Measurements from ENCODE around the gene AGAP2. TPM values are rescaled to one million over a fixed set of nuclear protein-coding genes. Genes with fewer than 3 reads are reported as not detected.

The AGAP2 gene
- total RNA-seq, 1 experiment from 2014 or later, result 11.3 TPM

DNA sequence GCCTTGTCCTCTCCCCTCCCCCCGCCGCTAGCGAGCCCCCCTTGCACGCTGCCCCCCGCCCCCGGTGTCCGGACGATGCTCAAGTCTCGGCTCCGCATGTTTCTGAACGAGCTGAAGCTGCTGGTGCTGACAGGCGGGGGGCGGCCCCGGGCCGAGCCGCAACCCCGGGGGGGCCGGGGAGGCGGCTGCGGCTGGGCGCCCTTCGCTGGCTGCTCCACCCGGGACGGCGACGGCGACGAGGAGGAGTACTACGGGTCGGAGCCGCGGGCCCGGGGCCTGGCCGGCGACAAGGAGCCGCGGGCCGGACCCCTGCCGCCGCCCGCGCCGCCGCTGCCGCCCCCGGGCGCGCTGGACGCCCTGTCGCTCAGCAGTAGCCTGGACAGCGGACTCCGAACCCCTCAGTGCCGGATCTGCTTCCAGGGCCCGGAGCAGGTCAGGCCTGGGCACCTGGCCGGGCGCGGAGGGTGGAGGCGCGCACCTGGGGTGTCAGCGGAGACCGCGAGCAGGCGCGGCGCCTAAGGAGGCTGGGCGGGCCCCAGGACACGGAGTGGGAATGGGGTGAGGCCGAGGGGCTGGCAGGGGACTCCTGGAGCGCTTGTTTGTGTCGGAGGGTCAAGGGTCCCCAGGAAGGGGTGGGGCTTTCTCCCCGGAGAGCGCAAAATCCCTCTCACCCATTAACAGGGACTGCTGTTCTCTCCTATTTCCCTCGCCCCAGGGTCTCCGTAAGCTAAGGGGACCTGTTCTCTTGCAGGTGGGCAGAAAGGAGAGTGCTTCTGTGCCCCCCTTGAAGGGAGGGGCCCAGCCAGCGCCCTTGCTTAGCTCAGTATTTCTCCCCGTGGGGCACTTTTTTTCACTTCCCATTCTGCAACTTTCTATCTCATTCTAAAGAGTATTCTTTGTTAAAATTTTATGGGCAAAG, 17.2 kb upstream of the AGAP2 start:
- in situ Hi-C loops (cut with HindIII; ENCODE audit: low sequenced_read_pairs), result no loop called here
- peak; percentile 28 for DNase-seq (ENCODE audit: low spot score)

DNA sequence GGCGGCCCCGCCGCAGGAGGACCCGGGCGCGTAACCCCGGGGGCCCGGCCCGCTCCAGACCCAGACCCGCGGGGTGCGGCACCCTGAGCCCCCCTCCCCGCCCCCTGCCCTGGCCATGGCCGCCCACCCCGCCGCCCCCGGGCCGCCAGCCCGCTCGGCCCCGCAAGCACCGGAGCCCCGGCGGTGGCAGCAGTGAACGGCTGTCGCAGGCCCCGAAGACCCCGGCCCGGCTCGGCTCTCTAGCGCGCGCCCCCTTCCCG, 16.6 kb upstream of the AGAP2 start:
- in situ Hi-C loops (cut with HindIII; ENCODE audit: low sequenced_read_pairs), result no loop called here
- no peak for DNase-seq (ENCODE audit: low spot score)

DNA sequence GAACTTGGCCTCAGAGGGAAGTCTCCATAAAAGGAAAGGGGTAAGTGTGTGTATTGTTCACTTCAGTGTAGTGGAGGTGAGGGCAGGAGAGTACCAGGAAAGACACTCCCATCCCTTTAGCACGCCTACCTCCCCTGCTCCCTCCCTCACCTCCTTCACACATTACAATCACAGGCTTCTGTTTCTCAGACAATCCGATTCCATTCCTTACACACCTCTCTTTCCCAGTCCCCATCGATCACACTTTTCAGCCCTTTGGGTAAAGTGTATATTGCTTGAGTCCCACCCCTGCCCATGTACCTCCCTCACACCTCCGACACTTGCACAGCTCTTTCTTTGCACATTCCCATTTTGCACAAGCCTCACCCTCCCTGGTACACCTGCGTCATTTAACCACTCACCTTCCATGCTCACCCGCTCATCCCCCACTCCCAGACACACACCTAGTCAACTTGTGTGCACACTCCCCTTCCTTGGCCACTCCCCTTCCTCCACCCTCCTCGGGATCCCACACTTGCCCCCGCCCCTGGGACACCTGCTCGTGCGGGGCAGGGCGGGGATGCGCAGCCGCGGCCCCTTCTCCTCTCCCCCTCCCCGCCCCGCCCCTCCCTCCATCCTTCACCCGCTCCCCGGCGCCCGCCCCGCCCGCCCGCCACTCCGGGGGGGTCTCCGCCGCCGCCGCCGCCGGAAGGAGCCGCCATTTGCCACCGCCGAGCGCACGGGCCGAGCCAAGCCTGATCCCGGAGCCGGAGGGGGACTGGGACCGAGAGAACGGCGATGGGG, 16.1 kb upstream of the AGAP2 start, which contains the start of gene MARCHF9:
Gene MARCHF9 (plus strand): TSS at position 693 of the 783 bp plus-strand sequence. CDS start 426 bp downstream, outside the sequence.
- in situ Hi-C loops (cut with HindIII; ENCODE audit: low sequenced_read_pairs), result no loop called here

DNA sequence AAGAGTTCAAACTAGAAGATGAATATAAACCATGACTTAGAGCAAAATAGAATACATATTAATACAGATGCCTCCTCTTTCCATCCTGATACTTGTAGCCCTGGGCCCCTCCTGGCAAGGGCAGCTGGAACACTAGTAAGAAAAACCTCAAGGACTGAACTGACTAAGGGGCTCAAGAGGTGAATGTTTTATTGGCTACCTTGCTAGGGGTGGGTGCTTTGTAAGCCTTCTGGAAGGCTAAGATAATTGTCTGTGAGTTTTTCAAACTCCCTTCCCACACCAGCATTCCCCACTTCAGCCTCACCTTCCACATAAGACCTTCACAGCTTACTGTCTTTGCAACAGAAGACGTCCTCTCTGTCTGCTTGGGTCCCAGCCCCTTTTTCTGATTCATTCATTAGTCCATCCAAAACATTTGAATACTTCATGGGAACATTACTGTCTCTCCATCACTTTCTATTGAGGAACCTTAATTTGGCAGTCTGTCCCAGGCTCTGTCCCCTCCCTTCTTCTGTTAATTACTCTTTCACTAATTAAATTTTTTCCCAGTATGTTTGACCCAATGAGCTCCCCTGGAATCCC, 15.3 kb upstream of the AGAP2 start:
- in situ Hi-C loops (cut with HindIII; ENCODE audit: low sequenced_read_pairs), result no loop called here
- peak; percentile 2 for DNase-seq (ENCODE audit: low spot score)

More for the DNA sequence above, 16.1 kb upstream of the AGAP2 start, which contains the start of gene MARCHF9:
- peak; percentile 85 for DNase-seq (ENCODE audit: low spot score)

DNA sequence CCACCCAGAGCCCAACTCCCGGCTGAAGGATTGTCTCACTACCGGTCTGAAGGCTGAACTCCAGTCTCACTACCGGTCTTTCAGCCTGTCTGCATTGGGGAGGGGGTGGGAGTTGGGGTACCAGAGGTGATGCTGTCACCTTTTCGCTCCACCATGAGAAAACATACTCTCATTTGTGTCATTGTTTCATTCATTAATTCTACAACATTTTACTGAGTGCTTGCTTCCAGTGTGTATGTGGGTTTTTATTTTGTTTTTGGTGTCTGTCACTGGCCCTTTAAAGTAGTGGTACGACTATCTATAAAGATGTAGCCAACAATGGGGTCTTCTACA, 14.1 kb upstream of the AGAP2 start:
- in situ Hi-C loops (cut with HindIII; ENCODE audit: low sequenced_read_pairs), result no loop called here

DNA sequence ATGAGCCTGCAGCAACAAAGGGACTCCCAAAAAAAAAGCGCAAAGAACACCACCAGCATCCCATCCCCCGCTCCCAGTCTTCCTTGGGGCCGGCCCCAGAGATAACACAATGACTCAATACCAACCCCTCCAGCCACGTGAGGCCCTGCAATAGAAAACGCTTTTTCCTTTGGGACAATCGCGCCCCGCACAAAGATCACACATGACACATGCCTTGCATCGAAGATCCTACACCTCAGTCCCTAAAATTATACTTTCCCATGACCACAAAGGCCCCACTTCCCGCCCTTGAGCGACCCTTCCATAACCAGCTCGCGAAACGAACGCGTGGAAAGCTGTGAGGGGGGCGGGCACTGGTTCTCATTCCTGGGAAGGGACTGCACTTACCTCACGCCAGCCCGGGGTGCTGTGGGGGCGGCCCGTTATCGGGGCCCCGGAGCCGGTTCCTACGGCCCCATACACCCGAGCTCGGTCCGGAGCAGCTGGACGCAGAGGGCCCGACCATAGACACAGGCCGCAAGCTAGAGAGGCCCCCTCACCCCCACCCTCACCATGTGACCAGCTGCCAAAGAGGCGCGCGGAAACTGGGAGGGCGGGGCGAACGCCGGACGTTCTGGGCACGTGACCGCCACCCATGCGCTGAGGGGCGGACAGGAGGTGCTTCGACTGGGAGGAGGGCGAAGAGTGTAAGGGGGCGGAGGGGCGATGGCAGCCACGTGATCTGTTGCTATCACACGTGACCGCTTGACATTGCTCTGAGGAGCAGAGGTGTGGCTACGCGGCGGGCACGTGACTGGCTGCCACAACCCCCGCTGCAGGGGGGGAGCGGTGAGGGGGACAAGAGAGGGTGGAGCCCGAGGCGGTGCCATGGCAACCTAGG, 13.5 kb upstream of the AGAP2 start, which contains the start of gene CDK4:
Gene CDK4 (minus strand): TSS at position 523 of the 880 bp plus-strand sequence. CDS start 593 bp downstream, outside the sequence.
- in situ Hi-C loops (cut with HindIII; ENCODE audit: low sequenced_read_pairs), result no loop called here

More for the DNA sequence above, 14.1 kb upstream of the AGAP2 start:
- no peak for DNase-seq (ENCODE audit: low spot score)

DNA sequence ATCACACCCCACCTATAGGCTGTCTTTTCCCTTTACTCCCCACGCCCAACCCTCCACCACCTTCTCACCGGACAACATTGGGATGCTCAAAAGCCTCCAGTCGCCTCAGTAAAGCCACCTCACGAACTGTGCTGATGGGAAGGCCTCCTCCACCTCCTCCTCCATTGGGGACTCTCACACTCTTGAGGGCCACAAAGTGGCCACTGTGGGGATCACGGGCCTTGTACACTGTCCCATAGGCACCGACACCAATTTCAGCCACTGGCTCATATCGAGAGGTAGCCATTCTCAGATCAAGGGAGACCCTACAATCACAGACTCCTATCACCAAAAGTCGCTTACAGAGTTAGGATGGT, 12.9 kb upstream of the AGAP2 start:
- in situ Hi-C loops (cut with HindIII; ENCODE audit: low sequenced_read_pairs), result no loop called here
- no peak for DNase-seq (ENCODE audit: low spot score)

More for the DNA sequence above, 13.5 kb upstream of the AGAP2 start, which contains the start of gene CDK4:
- DNase-seq (ENCODE audit: low spot score), result peak; percentile 100

DNA sequence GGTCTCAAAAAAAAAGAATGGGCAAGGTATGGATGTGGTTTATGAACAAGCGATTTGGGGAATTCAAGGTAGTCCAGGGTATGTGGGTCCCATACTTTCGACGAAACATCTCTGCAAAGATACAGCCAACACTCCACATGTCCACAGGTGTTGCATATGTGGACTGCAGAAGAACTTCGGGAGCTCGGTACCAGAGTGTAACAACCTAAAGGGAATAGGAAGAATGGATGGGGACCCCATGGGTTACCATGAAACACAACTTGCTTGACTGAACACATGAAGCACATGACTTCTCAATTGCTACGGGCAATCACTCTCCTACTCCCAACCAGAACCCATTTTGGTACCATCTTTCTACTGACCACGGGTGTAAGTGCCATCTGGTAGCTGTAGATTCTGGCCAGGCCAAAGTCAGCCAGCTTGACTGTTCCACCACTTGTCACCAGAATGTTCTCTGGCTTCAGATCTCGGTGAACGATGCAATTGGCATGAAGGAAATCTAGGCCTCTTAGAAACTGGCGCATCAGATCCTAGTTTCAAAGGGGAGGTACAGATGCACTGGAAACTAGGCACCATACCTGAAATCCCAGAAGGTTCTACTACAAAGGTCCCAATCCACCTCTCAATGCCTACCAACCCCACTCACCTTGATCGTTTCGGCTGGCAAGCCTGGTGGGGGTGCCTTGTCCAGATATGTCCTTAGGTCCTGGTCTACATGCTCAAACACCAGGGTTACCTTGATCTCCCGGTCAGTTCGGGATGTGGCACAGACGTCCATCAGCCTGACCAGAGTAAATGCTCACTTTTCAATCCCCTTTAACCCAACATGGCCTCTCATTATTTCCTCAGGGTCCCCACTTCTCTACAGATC, 12.3 kb upstream of the AGAP2 start:
- in situ Hi-C loops (cut with HindIII; ENCODE audit: low sequenced_read_pairs), result no loop called here
- peak; percentile 5 for DNase-seq (ENCODE audit: low spot score)

DNA sequence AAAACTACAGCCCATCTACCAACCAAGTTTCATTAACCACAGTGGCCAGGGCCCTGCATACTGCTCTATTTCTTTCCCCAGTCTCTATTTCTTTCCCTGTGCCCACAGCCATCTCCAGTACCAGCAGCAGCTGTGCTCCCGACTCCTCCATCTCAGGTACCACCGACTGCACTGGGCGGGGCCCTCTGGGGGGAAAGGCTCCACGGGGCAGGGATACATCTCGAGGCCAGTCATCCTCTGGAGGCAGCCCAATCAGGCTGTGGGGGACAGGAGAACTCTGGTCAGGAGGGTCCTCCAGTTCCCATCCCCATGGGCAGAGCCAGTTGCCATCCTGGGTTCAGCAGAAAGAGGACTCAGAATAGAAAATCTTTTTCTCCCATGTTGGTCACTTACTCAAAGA, 10.5 kb upstream of the AGAP2 start:
- in situ Hi-C loops (cut with HindIII; ENCODE audit: low sequenced_read_pairs), result no loop called here
- DNase-seq (ENCODE audit: low spot score), result no peak

DNA sequence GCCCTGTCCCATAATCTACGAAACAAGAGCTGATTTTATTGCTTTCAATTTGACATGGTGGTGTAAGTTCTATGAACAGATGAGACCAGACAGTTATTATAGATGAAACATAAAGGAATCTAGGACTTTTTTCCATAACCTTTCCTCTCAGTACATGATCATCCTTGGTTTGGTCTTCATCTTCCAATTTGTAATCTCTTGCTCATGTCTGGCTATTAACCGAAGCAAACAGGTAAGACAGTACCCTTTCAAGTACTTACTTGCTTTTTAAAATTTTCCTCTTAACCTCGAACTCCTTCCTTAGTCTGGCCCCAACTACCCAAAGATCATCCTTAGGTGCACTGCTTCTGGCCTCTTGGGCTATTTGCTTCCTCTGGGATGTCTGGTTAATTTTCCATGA, 7.5 kb upstream of the AGAP2 start:
- in situ Hi-C loops (cut with HindIII; ENCODE audit: low sequenced_read_pairs), result no loop called here
- DNase-seq (ENCODE audit: low spot score), result peak; percentile 3

DNA sequence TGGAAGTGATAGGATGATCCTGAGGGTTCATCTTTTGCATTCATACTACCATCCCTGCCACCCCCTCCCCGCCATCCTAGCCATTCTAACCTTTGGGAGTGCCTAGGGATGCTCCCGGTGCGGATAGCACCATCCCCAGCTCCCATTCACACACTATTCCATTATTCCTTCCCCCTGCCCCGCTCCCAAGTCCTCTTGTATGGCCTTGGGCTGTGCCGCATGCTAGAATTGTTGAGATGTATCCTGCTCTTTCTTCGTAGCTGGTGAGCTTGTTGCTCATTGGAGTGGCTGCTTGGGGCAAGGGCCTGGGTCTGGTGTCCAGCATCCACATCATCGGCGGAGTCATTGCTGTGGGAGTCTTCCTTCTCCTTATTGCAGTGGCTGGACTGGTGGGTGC, 6.9 kb upstream of the AGAP2 start:
- in situ Hi-C loops (cut with HindIII; ENCODE audit: low sequenced_read_pairs), result no loop called here
- peak; percentile 34 for DNase-seq (ENCODE audit: low spot score)

DNA sequence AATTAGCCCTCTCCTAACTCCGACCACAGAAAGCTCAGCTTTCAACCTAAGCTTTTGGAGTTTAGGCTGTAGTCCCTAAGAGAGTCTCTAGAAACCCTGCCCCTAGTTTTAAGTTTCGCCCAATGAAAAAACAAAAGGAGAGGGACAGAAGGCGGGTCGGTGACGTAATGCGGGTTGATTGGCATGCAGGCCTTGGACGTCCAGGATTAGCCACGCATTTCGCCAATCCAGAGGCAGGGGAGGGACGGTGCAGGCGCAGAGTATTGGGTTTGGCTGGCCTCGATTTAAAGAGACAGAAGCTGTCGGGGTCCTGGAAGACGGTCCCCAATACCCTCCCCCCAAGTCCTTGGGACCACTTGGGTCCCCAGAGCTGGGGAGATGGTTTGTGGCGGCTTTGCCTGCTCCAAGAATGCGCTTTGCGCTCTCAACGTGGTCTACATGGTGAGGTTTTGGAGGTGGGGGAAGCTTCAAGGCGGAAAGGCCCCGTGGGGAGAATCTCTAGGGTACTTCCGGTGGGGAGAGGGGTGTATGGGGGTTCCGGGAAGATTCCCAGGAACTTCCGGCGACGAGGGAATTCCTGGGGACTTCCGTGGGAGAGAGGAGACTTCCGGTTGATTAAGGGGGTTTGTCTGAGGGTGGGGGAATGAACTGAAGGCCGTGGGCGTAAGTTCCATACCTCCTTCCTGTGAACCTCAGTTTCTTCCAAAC, 6.4 kb upstream of the AGAP2 start, which contains the start of gene TSPAN31:
Gene TSPAN31 (plus strand): TSS at position 263 of the 708 bp plus-strand sequence. CDS start 116 bp downstream, at position 379.
- in situ Hi-C loops (cut with HindIII; ENCODE audit: low sequenced_read_pairs), result no loop called here
- DNase-seq (ENCODE audit: low spot score), result peak; percentile 100

DNA sequence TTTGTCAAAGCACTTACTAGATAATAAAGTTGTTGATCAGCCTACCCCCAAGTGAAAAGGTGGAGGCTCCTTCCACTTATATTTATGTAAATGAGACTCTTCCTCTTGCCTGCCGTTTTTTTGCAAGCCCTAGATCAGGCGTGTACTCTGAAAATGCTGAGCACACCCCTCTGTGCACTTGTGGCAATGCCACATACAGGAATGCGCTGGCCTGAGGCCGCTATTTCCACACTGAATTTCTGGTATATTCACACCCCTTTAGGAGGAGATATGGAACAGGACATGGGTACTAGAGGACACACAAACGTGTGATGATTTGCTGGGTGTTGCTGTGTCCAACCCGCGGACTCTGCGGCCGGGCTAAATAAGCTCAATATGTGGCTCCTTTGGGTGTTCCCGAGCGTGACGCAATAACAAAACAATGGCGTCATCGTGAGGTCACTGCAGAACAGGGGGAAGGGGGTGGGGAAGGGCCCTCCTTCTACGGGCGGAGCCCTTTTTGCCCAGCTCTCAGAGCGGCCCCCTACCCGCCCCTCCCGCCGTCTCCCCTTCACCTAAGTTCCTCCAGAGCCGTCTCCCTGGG, 5.7 kb upstream of the AGAP2 start:
- in situ Hi-C loops (cut with HindIII; ENCODE audit: low sequenced_read_pairs), result no loop called here

DNA sequence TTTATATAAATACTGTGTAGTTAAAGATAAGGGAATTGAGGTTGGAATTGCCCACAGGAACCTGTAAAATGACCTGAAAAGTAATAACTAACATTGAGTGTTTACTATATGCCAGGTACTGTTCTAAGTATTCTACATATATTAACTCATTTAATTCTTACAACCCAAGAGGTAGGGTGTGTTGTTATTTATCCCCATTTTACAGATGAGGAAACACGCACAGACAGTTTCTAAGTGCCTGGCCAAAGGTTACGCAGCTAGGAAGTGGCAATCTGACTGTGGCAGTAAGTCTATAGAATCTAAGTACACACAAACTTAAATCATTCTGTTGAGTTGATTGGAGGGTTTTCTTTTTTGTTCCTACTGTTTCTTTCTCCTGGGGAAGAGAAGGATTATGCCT, 5.2 kb upstream of the AGAP2 start:
- in situ Hi-C loops (cut with HindIII; ENCODE audit: low sequenced_read_pairs), result no loop called here

More for the DNA sequence above, 5.7 kb upstream of the AGAP2 start:
- no peak for DNase-seq (ENCODE audit: low spot score)

DNA sequence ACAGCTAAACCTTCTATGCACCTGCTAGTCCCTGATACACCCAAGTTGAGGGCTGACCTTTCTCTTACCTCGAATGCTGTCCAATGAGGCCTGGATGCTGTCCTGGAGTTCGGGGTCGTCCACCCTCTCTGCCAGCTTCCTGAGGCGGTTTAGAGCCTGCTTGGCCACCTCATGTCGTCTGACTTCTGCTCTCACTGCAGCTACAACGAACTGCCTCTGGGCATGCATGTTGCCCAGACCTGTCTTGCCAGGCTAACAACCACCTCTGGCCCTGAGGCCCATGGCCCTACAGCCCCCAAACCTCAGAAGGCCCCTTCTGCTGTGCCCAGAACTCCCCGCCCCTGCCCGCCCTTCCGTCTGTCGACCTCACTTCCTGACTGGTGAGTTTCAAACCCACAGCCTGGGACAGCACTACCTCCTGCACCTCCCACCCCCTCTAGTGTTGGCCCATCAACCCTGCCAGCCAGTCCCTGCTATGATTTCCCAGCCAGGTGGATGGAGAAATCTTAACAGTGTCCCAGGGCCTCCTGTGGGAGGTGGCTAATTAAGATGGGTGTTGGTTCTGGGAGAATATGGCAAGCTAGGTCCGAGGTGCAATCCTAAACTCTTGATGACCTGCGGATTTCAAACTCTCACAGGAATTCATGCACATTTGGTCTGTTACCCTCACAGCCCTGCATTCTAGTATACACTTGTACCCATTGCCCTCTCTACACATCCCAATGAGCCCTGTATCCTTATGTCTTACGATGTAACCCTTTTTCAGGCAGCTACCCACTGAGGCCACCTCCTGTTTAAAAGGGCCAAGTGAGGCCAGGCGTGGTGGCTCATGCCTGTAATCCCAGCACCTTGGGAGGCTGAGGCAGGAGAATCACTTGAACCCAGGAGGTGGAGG, 3.5 kb upstream of the AGAP2 start:
- peak; percentile 3 for DNase-seq (ENCODE audit: low spot score)
- in situ Hi-C loops (cut with HindIII; ENCODE audit: low sequenced_read_pairs), result no loop called here

More for the DNA sequence above, 5.2 kb upstream of the AGAP2 start:
- DNase-seq (ENCODE audit: low spot score), result no peak

DNA sequence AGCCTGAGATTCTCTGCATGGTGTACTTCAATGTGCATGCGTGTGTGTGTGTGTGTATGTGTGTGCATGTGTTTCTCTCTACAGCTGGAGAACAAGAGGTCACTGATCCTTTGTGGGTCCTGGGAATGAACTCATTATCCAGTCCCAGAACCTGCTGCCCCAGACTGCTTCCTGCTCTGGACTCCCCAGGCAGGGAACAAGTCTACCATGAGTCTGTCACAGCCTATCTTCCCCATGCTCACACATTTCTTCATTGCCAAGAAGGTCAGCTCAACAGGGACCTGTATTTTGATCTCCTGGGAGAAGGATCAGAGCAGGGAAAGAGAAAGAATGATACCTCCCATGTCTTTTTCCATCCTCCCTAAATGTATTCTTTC, 2.9 kb upstream of the AGAP2 start:
- in situ Hi-C loops (cut with HindIII; ENCODE audit: low sequenced_read_pairs), result no loop called here
- no peak for DNase-seq (ENCODE audit: low spot score)
